Cardiac fibroblast (primary cell): ENCODE results near the gene BAZ1A.

Experiments used
- DNase-seq, 2 donors: peaks; one replicate each; pipeline versions ENCODE4 v3.0.0 to v3.0.0-alpha.2; 2010; ENCODE audit warnings: low read depth in 2 of 2
- H3K4me3 ChIP-seq, 2 donors: replicated peaks in 1 of 2; 1 replicate in 1 of 2; 2 replicates in 1 of 2; pipeline ENCODE4 v1.5.1; 2011; ENCODE audit warnings: low read depth in 2 of 2, low read length in 2 of 2, mild to moderate bottlenecking in 2 of 2, moderate library complexity in 1 of 2
- CTCF ChIP-seq: IDR thresholded peaks from one replicate; pipeline ENCODE4 v1.5.1; 2011; ENCODE audit warnings: low read depth, mild to moderate bottlenecking, low read length, inconsistent platforms

Gene BAZ1A

GRCh38 chr14:34710006-34710405, 165.2 kb downstream of the BAZ1A start:
- DNase-seq: no peak

GRCh38 chr14:34707722-34708121, 167.4 kb downstream of the BAZ1A start:
- no peak overlapping the region for H3K4me3 ChIP-seq
- DNase-seq: no peak
- TF ChIP-seq CTCF: no peak

More at GRCh38 chr14:34710006-34710405, 165.2 kb downstream of the BAZ1A start:
- TF ChIP-seq CTCF: no peak
- H3K4me3 ChIP-seq: no peak overlapping the region
